ENCODE measurements around the gene CHST5. TPM values are rescaled to one million over a fixed set of nuclear protein-coding genes. Genes with fewer than 3 reads are reported as not detected.
"Not testable (repeated sequence)": the region's sequence is repeated elsewhere in the genome, so short reads cannot be mapped to it uniquely, and the experiment has no call there.

Gene CHST5
- total RNA-seq, 5 donors from 2014 or later (not counting 1 experiment from before 2014, with no cell fraction given): 0.09 TPM; not detected in 4

DNA sequence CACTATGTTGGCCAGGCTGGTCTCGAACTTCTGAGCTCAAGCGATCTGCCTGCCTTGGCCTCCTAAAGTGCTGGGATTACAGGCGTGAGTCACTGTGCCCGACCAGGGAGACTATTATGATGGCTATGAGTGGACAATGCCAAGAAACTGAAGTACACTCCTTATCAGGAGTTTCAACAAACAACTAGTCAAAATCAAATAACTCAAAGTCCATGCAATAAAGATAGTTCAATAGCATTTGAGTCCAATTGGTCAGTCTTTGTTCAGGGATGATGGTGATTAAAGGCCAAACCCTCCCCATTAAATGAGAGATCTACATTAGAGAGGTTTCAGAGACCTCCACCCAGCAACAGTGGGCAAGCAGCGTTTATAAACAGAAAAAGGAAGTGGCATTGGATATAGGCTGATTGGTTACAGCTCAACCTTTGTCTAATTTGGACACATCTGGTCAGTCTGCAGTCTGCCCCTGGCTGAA is 8.0 kb downstream of the CHST5 start:
- H3K9me3 ChIP-seq: no peaks in the 10 kb centered on the region
- no peak overlapping the region for H3K27ac Mint-ChIP-seq
- H3K4me3 ChIP-seq (ENCODE audit: control insufficient read depth in 1 of 2, extremely low read depth in 1 of 2, low read length in 1 of 2): no peak overlapping the region
- WGBS (ENCODE audit: insufficient coverage): no CpG with 5 or more reads among the region's 5 CpGs
- no peaks in the 10 kb centered on the region for H3K4me1 Mint-ChIP-seq
- H3K27me3 ChIP-seq (replicated peaks in 1 of 2; ENCODE audit: control insufficient read depth in 2 of 2, extremely low read depth in 1 of 2, insufficient read depth in 2 of 2, low read length in 1 of 2): peaks cover 0 to 6% of the 10 kb centered on the region in 2 experiments
- ATAC-seq (replicated peaks in 1 of 4): no peak
- POLR2A ChIA-PET: no interaction called here
- no peak overlapping the region for H3K4me3 Mint-ChIP-seq
- H3K9me3 Mint-ChIP-seq: no peaks in the 10 kb centered on the region
- CTCF ChIA-PET: no interaction called here
- peaks cover 0 to 4% of the 10 kb centered on the region in 2 donors for H3K27me3 Mint-ChIP-seq
- H3K4me1 ChIP-seq (ENCODE audit: control insufficient read depth in 1 of 2, extremely low read depth in 1 of 2, insufficient read depth in 2 of 2, low read length in 2 of 2): no peaks in the 10 kb centered on the region
- no peak for DNase-seq
- H3K27ac ChIP-seq (ENCODE audit: low read length): no peak overlapping the region
- H3K36me3 Mint-ChIP-seq: no peaks in the 10 kb centered on the region
- H3K36me3 ChIP-seq (ENCODE audit: control insufficient read depth in 2 of 2, extremely low read depth in 1 of 2, insufficient read depth in 1 of 2, low read length in 1 of 2): no peaks in the 10 kb centered on the region

DNA sequence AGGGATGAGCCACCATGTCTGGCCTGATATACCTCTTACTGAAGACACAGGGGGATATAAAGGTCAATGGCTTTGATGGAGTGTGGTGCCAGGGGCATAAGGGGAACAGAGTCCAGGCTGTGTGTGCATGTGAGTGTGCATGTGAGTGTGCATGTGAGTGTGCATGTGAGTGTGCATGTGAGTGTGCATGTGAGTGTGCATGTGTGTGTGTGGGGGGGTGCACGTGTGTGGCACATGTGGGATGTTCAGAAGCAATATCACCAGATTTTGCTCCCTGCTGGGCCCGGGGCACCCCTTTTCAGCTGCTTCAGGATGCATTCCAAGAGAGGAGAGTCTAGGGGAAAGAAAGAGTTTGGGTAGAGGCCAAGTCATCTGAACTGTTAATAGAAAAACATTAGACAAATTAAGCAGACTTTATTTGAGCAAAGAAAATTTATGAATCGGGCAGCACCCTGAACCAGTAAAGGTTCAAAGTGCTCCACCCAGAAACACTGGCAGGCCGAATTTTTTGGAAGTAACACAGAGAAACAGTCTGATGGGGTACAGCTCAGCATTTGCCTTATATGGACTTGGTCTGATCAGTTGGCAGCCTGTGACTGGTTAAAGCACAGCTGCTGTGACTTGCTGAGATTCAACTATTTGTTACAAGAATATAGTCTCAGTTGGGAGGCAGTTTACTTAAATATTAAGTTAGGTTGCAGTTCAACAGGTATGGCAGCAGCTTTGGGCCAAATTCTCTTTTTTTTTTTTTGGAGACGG is 9.7 kb downstream of the CHST5 start:
- H3K9me3 Mint-ChIP-seq: no peaks in the 10 kb centered on the region
- POLR2A ChIA-PET: no interaction called here
- Histone ChIP-seq H3K27ac (ENCODE audit: low read length) (no peak overlapping the region), H3K4me3 (ENCODE audit: control insufficient read depth in 1 of 2, extremely low read depth in 1 of 2, low read length in 1 of 2) (no peak overlapping the region), H3K9me3 (no peaks in the 10 kb centered on the region), H3K27me3 (replicated peaks in 1 of 2; ENCODE audit: control insufficient read depth in 2 of 2, extremely low read depth in 1 of 2, insufficient read depth in 2 of 2, low read length in 1 of 2) (no peaks in the 10 kb centered on the region), H3K4me1 (ENCODE audit: control insufficient read depth in 1 of 2, extremely low read depth in 1 of 2, insufficient read depth in 2 of 2, low read length in 2 of 2) (no peaks in the 10 kb centered on the region), H3K36me3 (ENCODE audit: control insufficient read depth in 2 of 2, extremely low read depth in 1 of 2, insufficient read depth in 1 of 2, low read length in 1 of 2) (no peaks in the 10 kb centered on the region)
- DNase-seq: no peak
- CTCF ChIA-PET: interaction anchor here in 1 of 2 donors (0.6 kb wide), 1 partner anchor 9 kb away, joined by 6 read pairs; no protein-coding TSS in a partner anchor
- no peaks in the 10 kb centered on the region for H3K4me1 Mint-ChIP-seq
- H3K27ac Mint-ChIP-seq: no peak overlapping the region
- no peaks in the 10 kb centered on the region for H3K36me3 Mint-ChIP-seq
- no peak for ATAC-seq (replicated peaks in 1 of 4)
- 90% methylated on average over 4 of the region's 5 CpGs for WGBS (ENCODE audit: insufficient coverage)
- H3K4me3 Mint-ChIP-seq: no peak overlapping the region
- peaks cover 0 to under 1% of the 10 kb centered on the region in 2 donors for H3K27me3 Mint-ChIP-seq

DNA sequence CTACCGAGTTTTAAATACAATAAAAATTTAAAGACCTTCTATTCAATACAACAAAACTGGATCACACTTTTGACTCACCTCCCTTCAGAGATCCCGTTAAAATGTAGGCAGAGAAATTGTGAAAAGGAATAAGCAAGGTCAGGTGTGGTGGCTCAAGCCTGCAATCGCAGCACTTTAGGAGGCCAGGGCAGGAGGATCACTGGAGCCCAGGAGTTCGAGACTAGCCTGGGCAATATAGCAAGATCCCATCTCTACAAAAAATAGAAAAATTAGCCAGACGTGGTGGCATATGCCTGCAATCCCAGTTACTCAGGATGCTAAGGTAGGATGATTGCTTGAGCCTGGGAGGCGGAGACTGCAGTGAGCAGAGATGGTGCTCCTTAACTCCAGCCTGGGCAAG is 16.7 kb downstream of the CHST5 start:
- ChIA-PET CTCF (interaction anchor here in 1 of 2 donors (1.1 kb wide), 1 partner anchor 104 kb away, joined by 5 read pairs; the partner anchor contains the start of gene ADAT1), POLR2A (no interaction called here)
- Histone ChIP-seq H3K27me3 (replicated peaks in 1 of 2; ENCODE audit: control insufficient read depth in 2 of 2, extremely low read depth in 1 of 2, insufficient read depth in 2 of 2, low read length in 1 of 2) (no peaks in the 10 kb centered on the region), H3K9me3 (no peaks in the 10 kb centered on the region), H3K36me3 (ENCODE audit: control insufficient read depth in 2 of 2, extremely low read depth in 1 of 2, insufficient read depth in 1 of 2, low read length in 1 of 2) (no peaks in the 10 kb centered on the region), H3K4me3 (ENCODE audit: control insufficient read depth in 1 of 2, extremely low read depth in 1 of 2, low read length in 1 of 2) (no peak overlapping the region), H3K4me1 (ENCODE audit: control insufficient read depth in 1 of 2, extremely low read depth in 1 of 2, insufficient read depth in 2 of 2, low read length in 2 of 2) (peaks cover 0 to 14% of the 10 kb centered on the region in 2 experiments), H3K27ac (ENCODE audit: low read length) (no peak overlapping the region)
- H3K27ac Mint-ChIP-seq: no peak overlapping the region
- H3K9me3 Mint-ChIP-seq: no peaks in the 10 kb centered on the region
- DNase-seq: no peak
- WGBS (ENCODE audit: insufficient coverage): 100% methylated on average over 1 of the region's 6 CpGs
- H3K27me3 Mint-ChIP-seq: no peaks in the 10 kb centered on the region
- peaks cover 11 to 13% (median 12%) of the 10 kb centered on the region in 3 donors for H3K4me1 Mint-ChIP-seq
- H3K36me3 Mint-ChIP-seq: no peaks in the 10 kb centered on the region
- no peak overlapping the region for H3K4me3 Mint-ChIP-seq
- no peak for ATAC-seq (replicated peaks in 1 of 4)

DNA sequence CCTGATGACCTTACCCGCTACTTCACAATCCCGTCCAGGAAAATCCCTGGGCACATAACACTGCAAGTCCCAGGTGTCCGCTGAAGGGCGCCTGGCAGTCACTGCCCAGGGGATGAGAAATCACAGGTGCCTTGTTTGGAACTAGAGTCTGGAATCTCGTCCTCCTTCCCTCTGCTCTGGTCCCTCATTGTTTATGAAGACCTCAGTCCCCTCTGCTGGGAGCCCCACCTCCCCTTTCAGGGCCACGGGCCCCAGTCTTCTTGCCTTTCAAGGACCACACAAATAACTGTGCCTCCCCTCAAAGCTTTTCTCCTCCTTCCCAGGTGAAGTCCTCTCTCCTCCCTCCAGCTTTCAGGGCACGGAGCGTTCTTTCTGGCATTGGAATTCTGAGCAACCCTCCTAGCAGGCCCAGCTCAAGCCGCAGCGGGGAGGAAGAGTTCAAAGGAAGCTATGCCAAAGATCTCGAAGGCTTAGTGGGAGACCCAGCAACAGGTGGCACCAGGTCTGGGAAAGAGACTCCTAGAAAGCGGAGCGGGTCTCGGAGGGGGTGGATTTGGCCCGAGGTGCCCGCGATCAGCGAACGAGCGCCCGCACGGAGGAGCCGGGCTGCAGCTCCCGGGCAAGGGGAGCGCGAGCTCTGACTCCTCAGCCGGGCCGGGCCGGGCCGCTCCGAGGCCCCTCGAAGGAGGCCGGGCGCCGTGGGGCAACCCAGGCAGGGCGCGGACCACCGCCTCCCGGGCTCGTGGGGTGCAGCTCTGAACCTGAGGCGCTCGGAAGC is 19.5 kb downstream of the CHST5 start:
- H3K4me3 Mint-ChIP-seq: peak overlapping the region; percentile 92 to 95 (median 93)
- H3K9me3 ChIP-seq; H3K36me3 ChIP-seq (ENCODE audit: control insufficient read depth in 2 of 2, extremely low read depth in 1 of 2, insufficient read depth in 1 of 2, low read length in 1 of 2); H3K9me3 Mint-ChIP-seq; H3K27me3 ChIP-seq (replicated peaks in 1 of 2; ENCODE audit: control insufficient read depth in 2 of 2, extremely low read depth in 1 of 2, insufficient read depth in 2 of 2, low read length in 1 of 2); H3K36me3 Mint-ChIP-seq; H3K27me3 Mint-ChIP-seq: not testable (repeated sequence)
- peaks cover 11 to 13% (median 12%) of the 10 kb centered on the region in 3 donors for H3K4me1 Mint-ChIP-seq
- ATAC-seq (replicated peaks in 1 of 4) (peak; percentile 37 to 54 (median 47)), DNase-seq (peak in 25 of 35 experiments; percentile 6 to 52 (median 20))
- peak overlapping the region; percentile 87 to 92 for H3K4me3 ChIP-seq (ENCODE audit: control insufficient read depth in 1 of 2, extremely low read depth in 1 of 2, low read length in 1 of 2)
- CTCF ChIA-PET: interaction anchor here (0.8 to 2.6 kb wide), 14 partner anchors 40 to 136 kb away, joined by 3 to 24 read pairs (median 6); partner anchors contain the start of genes GABARAPL2 (in 2 of the 2), ADAT1 (in 1 of the 2), CFDP1 (in 1 of the 2) and KARS1 (in 1 of the 2)
- H3K27ac Mint-ChIP-seq: peak overlapping the region; percentile 41 to 43
- H3K27ac ChIP-seq (ENCODE audit: low read length): peak overlapping the region; percentile 70
- POLR2A ChIA-PET: interaction anchor here (0.8 to 1.9 kb wide), 4 partner anchors 40 to 132 kb away, joined by 3 to 14 read pairs (median 5); partner anchors contain the start of genes ADAT1 (in 1 of the 2), CFDP1 (in 1 of the 2) and TMEM231 (in 1 of the 2)
- WGBS (ENCODE audit: insufficient coverage): 3% methylated on average over 35 of the region's 42 CpGs
- peaks cover 0 to 14% of the 10 kb centered on the region in 2 experiments for H3K4me1 ChIP-seq (ENCODE audit: control insufficient read depth in 1 of 2, extremely low read depth in 1 of 2, insufficient read depth in 2 of 2, low read length in 2 of 2)

DNA sequence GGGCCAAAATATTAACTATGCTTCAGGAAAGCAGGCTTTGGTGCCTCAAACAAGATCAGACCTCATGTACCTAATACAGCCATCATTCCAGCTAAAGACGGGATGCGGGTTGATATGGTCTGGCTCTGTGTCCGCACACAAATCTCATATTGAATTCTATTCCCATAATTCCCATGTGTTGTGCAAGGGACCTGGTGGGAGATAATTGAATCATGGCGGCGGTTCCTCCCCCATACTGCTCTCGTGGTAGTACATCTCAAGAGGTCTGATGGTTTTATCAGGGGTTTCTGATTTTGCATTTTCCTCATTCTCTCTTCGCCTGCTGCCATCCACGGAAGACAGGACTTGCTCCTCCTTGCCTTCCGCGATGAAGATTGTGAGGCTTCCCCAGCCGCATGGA is 21.6 kb downstream of the CHST5 start:
- Mint-ChIP-seq H3K4me3 (no peak overlapping the region), H3K27me3 (no peaks in the 10 kb centered on the region), H3K27ac (no peak overlapping the region), H3K36me3 (no peaks in the 10 kb centered on the region), H3K4me1 (peaks cover 11 to 13% (median 12%) of the 10 kb centered on the region in 3 donors), H3K9me3 (no peaks in the 10 kb centered on the region)
- H3K4me1 ChIP-seq (ENCODE audit: control insufficient read depth in 1 of 2, extremely low read depth in 1 of 2, insufficient read depth in 2 of 2, low read length in 2 of 2): peaks cover 0 to 14% of the 10 kb centered on the region in 2 experiments
- no peaks in the 10 kb centered on the region for H3K36me3 ChIP-seq (ENCODE audit: control insufficient read depth in 2 of 2, extremely low read depth in 1 of 2, insufficient read depth in 1 of 2, low read length in 1 of 2)
- 97% methylated on average over 4 of the region's 11 CpGs for WGBS (ENCODE audit: insufficient coverage)
- CTCF ChIA-PET: interaction anchor here in 1 of 2 donors (0.7 kb wide), 1 partner anchor 39 kb away, joined by 4 read pairs; no protein-coding TSS in a partner anchor
- POLR2A ChIA-PET: no interaction called here
- no peak overlapping the region for H3K4me3 ChIP-seq (ENCODE audit: control insufficient read depth in 1 of 2, extremely low read depth in 1 of 2, low read length in 1 of 2)
- no peaks in the 10 kb centered on the region for H3K9me3 ChIP-seq
- peaks cover 0 to 2% of the 10 kb centered on the region in 2 experiments for H3K27me3 ChIP-seq (replicated peaks in 1 of 2; ENCODE audit: control insufficient read depth in 2 of 2, extremely low read depth in 1 of 2, insufficient read depth in 2 of 2, low read length in 1 of 2)
- DNase-seq: no peak
- no peak for ATAC-seq (replicated peaks in 1 of 4)
- H3K27ac ChIP-seq (ENCODE audit: low read length): no peak overlapping the region

DNA sequence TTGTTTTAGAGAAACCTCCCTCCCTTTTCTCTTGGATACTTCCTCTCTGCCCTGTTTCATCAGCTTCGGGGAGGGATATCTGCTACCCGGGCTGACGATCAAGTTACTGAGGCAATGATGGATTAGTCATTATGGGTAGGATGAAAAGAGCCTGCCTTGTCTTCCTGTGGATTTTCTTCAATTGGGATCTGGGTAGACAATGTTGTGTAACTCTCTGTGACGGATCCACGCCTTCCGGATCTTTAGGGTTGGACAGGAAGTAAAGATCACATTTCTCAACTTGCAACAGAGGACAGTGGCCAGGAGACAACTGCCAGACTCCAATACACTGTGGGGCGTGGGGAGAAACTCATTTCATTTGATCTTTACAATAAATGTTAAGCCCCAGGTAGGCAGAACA is 29.3 kb downstream of the CHST5 start:
- no peaks in the 10 kb centered on the region for H3K4me1 ChIP-seq (ENCODE audit: control insufficient read depth in 1 of 2, extremely low read depth in 1 of 2, insufficient read depth in 2 of 2, low read length in 2 of 2)
- H3K36me3 ChIP-seq (ENCODE audit: control insufficient read depth in 2 of 2, extremely low read depth in 1 of 2, insufficient read depth in 1 of 2, low read length in 1 of 2): no peaks in the 10 kb centered on the region
- no peak overlapping the region for H3K27ac Mint-ChIP-seq
- no peaks in the 10 kb centered on the region for H3K36me3 Mint-ChIP-seq
- ATAC-seq (replicated peaks in 1 of 4) (no peak), DNase-seq (no peak)
- no peaks in the 10 kb centered on the region for H3K9me3 ChIP-seq
- POLR2A ChIA-PET: no interaction called here
- peaks cover 16 to 22% of the 10 kb centered on the region in 2 donors for H3K27me3 Mint-ChIP-seq
- H3K4me3 ChIP-seq (ENCODE audit: control insufficient read depth in 1 of 2, extremely low read depth in 1 of 2, low read length in 1 of 2): no peak overlapping the region
- no peak overlapping the region for H3K4me3 Mint-ChIP-seq
- H3K9me3 Mint-ChIP-seq: no peaks in the 10 kb centered on the region
- no peak overlapping the region for H3K27ac ChIP-seq (ENCODE audit: low read length)
- H3K4me1 Mint-ChIP-seq: no peaks in the 10 kb centered on the region
- peaks cover 0 to 10% of the 10 kb centered on the region in 2 experiments for H3K27me3 ChIP-seq (replicated peaks in 1 of 2; ENCODE audit: control insufficient read depth in 2 of 2, extremely low read depth in 1 of 2, insufficient read depth in 2 of 2, low read length in 1 of 2)
- WGBS (ENCODE audit: insufficient coverage): no CpG with 5 or more reads among the region's 7 CpGs
- CTCF ChIA-PET: interaction anchor here in 1 of 2 donors (0.5 kb wide), 1 partner anchor 10 kb away, joined by 3 read pairs; no protein-coding TSS in a partner anchor
